GM12878 (cell line): ENCODE data around the gene TRIM68. TPM values are rescaled to one million over a fixed set of nuclear protein-coding genes. Genes with fewer than 3 reads are reported as not detected.

Source experiments
- ATAC-seq: fragments of 200-7000 bp; cut with Tn5 transposase; 3 replicates; pipeline ENCODE4 v1.9.1; 2020; ENCODE audit warnings: mild to moderate bottlenecking, moderate library complexity
- BruUV-seq: library from RNA; stranded (reverse); fragments of 400-500 nt; replicated peaks from 2 replicates; lab custom pipeline; 2021; lab: Mats Ljungman, UMichigan
- CTCF ChIA-PET: fragments of 300-600 bp; sonication (Branson Sonifier 250); formaldehyde crosslinking; extraction: SDS; loops from one replicate; lab custom pipeline; 2021; ENCODE audit warnings: inconsistent platforms; lab: Yijun Ruan, JAX
- POLR2A ChIA-PET: fragments of 350-600 bp; formaldehyde crosslinking; extraction: SDS; loops from one replicate; lab custom pipeline; 2021; ENCODE audit warnings: inconsistent platforms; lab: Charles Lee
- RAD21 ChIA-PET: fragments of 300-600 bp; sonication (Branson Sonifier 250); formaldehyde crosslinking; loops from one replicate; lab custom pipeline; 2023; ENCODE audit warnings: antibody characterized with exemption; ENCODE audit not compliant: unreplicated experiment; lab: Charles Lee
- SMC1A ChIA-PET: fragments of 300-600 bp; sonication (Branson Sonifier 250); formaldehyde crosslinking; loops from one replicate; lab custom pipeline; 2023; ENCODE audit not compliant: unreplicated experiment, uncharacterized antibody; lab: Charles Lee
- DNase-seq: peaks from one replicate; pipeline ENCODE4 v3.0.0-alpha.2; 2011; ENCODE audit warnings: low read depth, low spot score
- FAIRE-seq: peaks from 3 replicates; lab custom pipeline; 2011; peaks lifted over from hg19 to GRCh38; lab: Jason Lieb, UNC
- H2AFZ ChIP-seq: 2 replicates; pipeline ENCODE4 v1.6.0; 2011; ENCODE audit warnings: low read depth, low read length, control low read depth; ENCODE audit not compliant: control insufficient read depth
- H3K27ac ChIP-seq: 2 replicates; pipeline ENCODE4 v1.5.1; 2011; ENCODE audit warnings: control low read depth; ENCODE audit not compliant: control insufficient read depth, insufficient read depth
- H3K27me3 ChIP-seq, 2 experiments: replicated peaks in 1 of 2; 2 replicates each; pipeline versions ENCODE4 v1.6.0 to v1.6.1; 2011; ENCODE audit warnings: low read length in 1 of 2; ENCODE audit not compliant: control insufficient read depth in 2 of 2, insufficient read depth in 2 of 2
- H3K36me3 ChIP-seq, 2 experiments: 2 replicates each; pipeline ENCODE4 v1.5.1; 2011; ENCODE audit warnings: low read length in 1 of 2; ENCODE audit not compliant: control insufficient read depth in 2 of 2, insufficient read depth in 2 of 2
- H3K4me1 ChIP-seq: 2 replicates; pipeline ENCODE4 v1.6.1; 2011; ENCODE audit warnings: mild to moderate bottlenecking, low read length, moderate library complexity, mixed read lengths; ENCODE audit not compliant: control insufficient read depth, insufficient read depth
- H3K4me2 ChIP-seq: 2 replicates; pipeline ENCODE4 v1.6.0; 2011; ENCODE audit warnings: control low read depth; ENCODE audit not compliant: control insufficient read depth, insufficient read depth
- H3K4me3 ChIP-seq: fragments of 200-600 bp; sonication (generic); 2 replicates; pipeline ENCODE4 v1.5.1; 2016
- H3K79me2 ChIP-seq: 2 replicates; pipeline ENCODE4 v1.6.0; 2011; ENCODE audit warnings: low read length; ENCODE audit not compliant: control insufficient read depth, insufficient read depth
- H3K9ac ChIP-seq: 2 replicates; pipeline ENCODE4 v1.8.0; 2011; ENCODE audit warnings: low read length, control low read depth, mixed read lengths; ENCODE audit not compliant: control insufficient read depth, insufficient read depth
- H3K9me3 ChIP-seq: replicated peaks from 3 replicates; pipeline ENCODE4 v1.5.1; 2011; ENCODE audit warnings: mild to moderate bottlenecking, low read length; ENCODE audit not compliant: control insufficient read depth, insufficient read depth
- H4K20me1 ChIP-seq: 2 replicates; pipeline ENCODE4 v1.6.0; 2011; ENCODE audit not compliant: control insufficient read depth, insufficient read depth
- ATF2 ChIP-seq: IDR thresholded peaks from 2 replicates; pipeline ENCODE4 v1.6.1; 2012; ENCODE audit warnings: low read length, inconsistent platforms
- BCL11A ChIP-seq: IDR thresholded peaks from 2 replicates; pipeline ENCODE4 v1.6.1; 2011; ENCODE audit warnings: low read depth, low read length
- CBX5 ChIP-seq: sonication (generic); IDR thresholded peaks from 2 replicates; pipeline ENCODE4 v1.6.1; 2016; ENCODE audit warnings: low read depth, moderate library complexity, mild to moderate bottlenecking, inconsistent platforms
- EP300 ChIP-seq, 2 experiments: fragments of 150-350 bp in 1 of 2; IDR thresholded peaks; 2 replicates each; pipeline ENCODE4 v1.6.1; 2011 to 2012; ENCODE audit warnings: low read depth in 2 of 2, low read length in 2 of 2, borderline replicate concordance in 1 of 2, improper control_type of control experiment in 1 of 2, inconsistent platforms in 1 of 2; ENCODE audit not compliant: control insufficient read depth in 1 of 2
- FOS ChIP-seq: IDR thresholded peaks from 3 replicates; pipeline ENCODE4 v1.6.1; 2011; ENCODE audit warnings: borderline replicate concordance; ENCODE audit not compliant: insufficient read length; ENCODE audit errors: extremely low read depth
- IRF5 ChIP-seq: fragments of 450-650 bp; IDR thresholded peaks from 2 replicates; pipeline ENCODE4 v1.6.1; 2017; ENCODE audit warnings: borderline replicate concordance
- POU2F2 ChIP-seq: IDR thresholded peaks from 3 replicates; pipeline ENCODE4 v1.6.1; 2011; ENCODE audit warnings: low read depth, mild to moderate bottlenecking, low read length, borderline replicate concordance
- RB1 ChIP-seq: fragments of 450-650 bp; formaldehyde crosslinking; IDR thresholded peaks from 2 replicates; pipeline ENCODE4 v1.6.1; 2017; ENCODE audit warnings: mild to moderate bottlenecking, borderline replicate concordance
- RELA ChIP-seq: fragments of 450-650 bp; IDR thresholded peaks from 2 replicates; pipeline ENCODE4 v1.8.0; 2014; ENCODE audit warnings: borderline replicate concordance; ENCODE audit not compliant: partially characterized antibody
- SUPT20H ChIP-seq: IDR thresholded peaks from 2 replicates; pipeline ENCODE4 v1.6.1; 2011; ENCODE audit warnings: low read depth, mild to moderate bottlenecking, low read length, moderate library complexity, borderline replicate concordance; ENCODE audit not compliant: control insufficient read depth
- ZNF592 ChIP-seq: fragments of 450-650 bp; IDR thresholded peaks from 2 replicates; pipeline ENCODE4 v1.6.1; 2017; ENCODE audit warnings: mild to moderate bottlenecking, moderate library complexity
- WGBS: methylation state at CpG from one replicate; pipeline ENCODE4 v1.1.6; 2016; ENCODE audit warnings: low lambda C conversion rate; ENCODE audit not compliant: insufficient replicate concordance, insufficient coverage; ENCODE audit errors: missing lambda C conversion rate; 5-methylcytosine and 5-hydroxymethylcytosine counted together
- in situ Hi-C: fragments of 300-500 bp; cut with MboI; formaldehyde crosslinking; loops from 9 replicates; pipeline ENCODE4 v1.14.3; 2018; ENCODE audit warnings: mixed read lengths
- intact Hi-C: fragments of 100-400 bp; cut with micrococcal nuclease; formaldehyde crosslinking; loops from one replicate; pipeline ENCODE4 v1.14.2; 2022; ENCODE audit not compliant: unreplicated experiment
- polyA plus RNA-seq, 11 experiments: library from polyadenylated mRNA; depleted of rRNA in 4 of 11; unstranded in 6 of 11; stranded (reverse) in 5 of 11; fragments of >200 nt; fragmentation: Nextera tagmentation in 4 of 11; fragmentation: Illumina TruSeq in 1 of 11; extraction: Ambion mirVana in 4 of 11; extraction: Trizol in 1 of 11; gene quantifications; 1 replicate in 1 of 11; 2 replicates in 10 of 11; pipeline versions ENCODE4 v1.2.1 to v1.2.3, GENCODE V29; 2011 to 2016; ENCODE audit warnings: inconsistent platforms in 2 of 11, missing spikeins in 2 of 11, low read depth in 1 of 11
- total RNA-seq, 4 experiments: library from RNA; depleted of rRNA in 3 of 4; stranded (reverse); fragments of >200 nt in 3 of 4; fragmentation: Illumina TruSeq in 1 of 4; extraction: Trizol in 1 of 4; gene quantifications; 2 replicates each; pipeline versions ENCODE4 v1.2.1 to v1.2.3, GENCODE V29; 2013 to 2021

The TRIM68 gene
- total and polyA plus RNA-seq, 10 of the 15 experiments (the other 5 are each of a cell fraction or from before 2014, with no cell fraction given) = 3.3 to 13.7 (median 8.3) TPM

GRCh38 chr11:4589017-4589416 is 19.0 kb downstream of the TRIM68 start:
- FAIRE-seq (no peak), ATAC-seq (no peak)
- Histone ChIP-seq H3K27me3 (no peaks in the 10 kb centered on the region), H3K4me3 (no peak overlapping the region), H2AFZ (no peak overlapping the region), H3K9ac (no peak overlapping the region), H3K36me3 (no peaks in the 10 kb centered on the region), H3K4me2 (no peak overlapping the region), H4K20me1 (no peaks in the 10 kb centered on the region)
- intact Hi-C loops = no loop called here
- CTCF ChIA-PET = no interaction called here
- SMC1A ChIA-PET = no interaction called here
- POLR2A ChIA-PET = no interaction called here
- RAD21 ChIA-PET = no interaction called here
- BruUV-seq = no TSS peak
- WGBS = 92% methylated on average over 3 of the region's 3 CpGs
- TF ChIP-seq RB1 = no peak
- TF ChIP-seq RELA = no peak
- TF ChIP-seq BCL11A = no peak
- no peak for TF ChIP-seq EP300 (IDR thresholded peaks at IDR 0.05; ENCODE audit: borderline replicate concordance in 1 of 2, control insufficient read depth in 1 of 2, low read depth in 2 of 2, low read length in 2 of 2)
- TF ChIP-seq IRF5 = no peak
- TF ChIP-seq, all 136 proteins: peak for 0
- Histone ChIP-seq H3K9me3 (no peaks in the 10 kb centered on the region), H3K79me2 (no peaks in the 10 kb centered on the region), H3K27ac (no peak overlapping the region), H3K4me1 (no peaks in the 10 kb centered on the region)
- no peak for DNase-seq
- in situ Hi-C loops = no loop called here

- FAIRE-seq (no peak), DNase-seq (no peak), ATAC-seq (no peak)
- Histone ChIP-seq H2AFZ (no peak within 1 kb of the TSS), H3K4me1 (no peaks in the 10 kb centered on the region), H3K4me3 (no peak within 1 kb of the TSS), H3K27ac (no peak within 1 kb of the TSS), H3K36me3 (no peaks in the 10 kb centered on the region), H3K27me3 (no peaks in the 10 kb centered on the region; a peak in 1 of 4 replicates), H4K20me1 (no peaks in the 10 kb centered on the region), H3K9me3 (no peaks in the 10 kb centered on the region), H3K4me2 (no peak within 1 kb of the TSS), H3K9ac (no peak within 1 kb of the TSS), H3K79me2 (no peaks in the 10 kb centered on the region)
- SMC1A ChIA-PET = interaction anchor here (1.1 kb wide), 1 partner anchor 52 kb away, joined by 3 read pairs; no protein-coding TSS in a partner anchor
- POLR2A ChIA-PET = no interaction called here
- BruUV-seq = no TSS peak
- RAD21 ChIA-PET = no interaction called here
- intact Hi-C loops (no loop called here), in situ Hi-C loops (no loop called here)
- CTCF ChIA-PET = interaction anchor here (0.8 kb wide), 1 partner anchor 10 kb away, joined by 3 read pairs; no protein-coding TSS in a partner anchor
- TF ChIP-seq POU2F2 (no peak), CBX5 (no peak), ZNF592 (no peak), ATF2 (no peak), FOS (no peak), SUPT20H (no peak)
These were observed 26.6 kb downstream of the TRIM68 start, which contains the start of gene OR52I2 for GRCh38 chr11:4581443-4581842. Gene OR52I2 (plus strand): TSS chr11:4581743.
